Stimulated activated CD4-positive, alpha-beta T cell treated with anti-CD3 and anti-CD28 coated beads, Interleukin-2, amount 100 ng/mL, for 48 hours (primary cell): ENCODE measurements around the gene TUBB1.
"Not testable (repeated sequence)": the region's sequence is repeated elsewhere in the genome, so short reads cannot be mapped to it uniquely, and the experiment has no call there.

Source experiments
- DNase-seq, 2 donors: peaks; one replicate each; pipeline ENCODE4 v3.0.0-alpha.2; 2020

The TUBB1 gene

GRCh38 chr20:59024111-59024530 is 4.9 kb downstream of the TUBB1 start:
- no peak for DNase-seq

- no peak for DNase-seq
Measured at GRCh38 chr20:59025086-59025485, 5.9 kb downstream of the TUBB1 start.

GRCh38 chr20:59025511-59025910 is 6.3 kb downstream of the TUBB1 start:
- DNase-seq: no peak

GRCh38 chr20:59026904-59027740 is 7.9 kb downstream of the TUBB1 start:
- no peak for DNase-seq

- DNase-seq: no peak
Measured at GRCh38 chr20:59027741-59028320, 8.6 kb downstream of the TUBB1 start.

GRCh38 chr20:59028812-59029211 is 9.6 kb downstream of the TUBB1 start:
- no peak for DNase-seq

GRCh38 chr20:59030911-59031563 is 11.8 kb downstream of the TUBB1 start:
- no peak for DNase-seq

GRCh38 chr20:59031564-59032022 is 12.4 kb downstream of the TUBB1 start:
- DNase-seq: no peak

- DNase-seq: peak; percentile 92 to 93
Measured at GRCh38 chr20:59032023-59032712, 12.9 kb downstream of the TUBB1 start, which contains the start of gene ATP5F1E. Gene ATP5F1E, minus strand, starts transcription at chr20:59032335. Its CDS starts 84 bp downstream, at chr20:59032251.

GRCh38 chr20:59032713-59033059 is 13.5 kb downstream of the TUBB1 start:
- DNase-seq: no peak

- no peak for DNase-seq
Measured at GRCh38 chr20:59033093-59033492, 13.9 kb downstream of the TUBB1 start.

- no peak for DNase-seq
Measured at GRCh38 chr20:59033616-59034165, 14.5 kb downstream of the TUBB1 start.

GRCh38 chr20:59035381-59035780 is 16.2 kb downstream of the TUBB1 start:
- DNase-seq: no peak

GRCh38 chr20:59037386-59037785 is 18.2 kb downstream of the TUBB1 start:
- no peak for DNase-seq

- no peak for DNase-seq
Measured at GRCh38 chr20:59039233-59039632, 20.0 kb downstream of the TUBB1 start.

GRCh38 chr20:59040667-59041066 is 21.4 kb downstream of the TUBB1 start:
- no peak for DNase-seq

GRCh38 chr20:59041487-59041886 is 22.3 kb downstream of the TUBB1 start:
- DNase-seq: not testable (repeated sequence)

- no peak for DNase-seq
Measured at GRCh38 chr20:59042151-59042795, 23.0 kb downstream of the TUBB1 start, which contains the start of gene PRELID3B. Gene PRELID3B, minus strand, starts transcription at chr20:59042786. Its CDS starts 56 bp downstream, at chr20:59042730.

- peak; percentile 89 to 95 for DNase-seq
Measured at GRCh38 chr20:59042796-59043631, 23.8 kb downstream of the TUBB1 start.

GRCh38 chr20:59043698-59044097 is 24.5 kb downstream of the TUBB1 start:
- DNase-seq: no peak

GRCh38 chr20:59044295-59044694 is 25.1 kb downstream of the TUBB1 start:
- DNase-seq: no peak
